Caco-2 (cell line): ENCODE results near the gene HTT. TPM values are rescaled to one million over a fixed set of nuclear protein-coding genes. Genes with fewer than 3 reads are reported as not detected.

Source experiments
- BruUV-seq: library from RNA; stranded (reverse); fragments of 400-500 nt; replicated peaks from 2 replicates; lab custom pipeline; 2021; lab: Mats Ljungman, UMichigan
- CTCF ChIA-PET: fragments of 300-600 bp; sonication (Branson Sonifier 250); formaldehyde crosslinking; loops from one replicate; lab custom pipeline; 2022; ENCODE audit warnings: antibody characterized with exemption; lab: Charles Lee
- POLR2A ChIA-PET: fragments of 300-600 bp; sonication (Branson Sonifier 250); formaldehyde crosslinking; loops from one replicate; lab custom pipeline; 2022; ENCODE audit warnings: antibody characterized with exemption; lab: Charles Lee
- DNase-seq, 2 experiments: peaks; one replicate each; pipeline versions ENCODE4 v3.0.0 to v3.0.0-alpha.2; 2020 to 2022
- H3K27me3 ChIP-seq: replicated peaks from 2 replicates; pipeline ENCODE4 v1.6.0; 2011; ENCODE audit warnings: low read length; ENCODE audit not compliant: control insufficient read depth, insufficient read depth
- H3K36me3 ChIP-seq: 2 replicates; pipeline ENCODE4 v1.5.1; 2011; ENCODE audit warnings: low read length; ENCODE audit not compliant: control insufficient read depth, insufficient read depth
- H3K4me1 ChIP-seq: fragments of 250-450 bp; sonication (Bioruptor Pico); 2 replicates; pipeline ENCODE4 v1.5.1; 2020; ENCODE audit warnings: mild to moderate bottlenecking
- H3K4me3 ChIP-seq: 2 replicates; pipeline ENCODE4 v1.5.1; 2011; ENCODE audit warnings: low read depth, mild to moderate bottlenecking, control low read depth, low read length
- H3K9me3 ChIP-seq: fragments of 250-450 bp; sonication (Bioruptor Pico); 2 replicates; pipeline ENCODE4 v1.5.1; 2020; ENCODE audit warnings: mild to moderate bottlenecking, moderate library complexity
- H3K27ac Mint-ChIP-seq: one replicate; pipeline ENCODE4 v1.8.0; 2022; ENCODE audit warnings: mixed read lengths; ENCODE audit not compliant: unreplicated experiment
- H3K27me3 Mint-ChIP-seq: one replicate; pipeline ENCODE4 v1.8.0; 2022; ENCODE audit warnings: mixed read lengths; ENCODE audit not compliant: insufficient read depth, unreplicated experiment
- H3K36me3 Mint-ChIP-seq: one replicate; pipeline ENCODE4 v1.8.0; 2022; ENCODE audit warnings: mild to moderate bottlenecking, mixed read lengths; ENCODE audit not compliant: insufficient read depth, unreplicated experiment
- H3K4me1 Mint-ChIP-seq: one replicate; pipeline ENCODE4 v1.8.0; 2022; ENCODE audit warnings: low read depth, mixed read lengths; ENCODE audit not compliant: unreplicated experiment
- H3K4me3 Mint-ChIP-seq: one replicate; pipeline ENCODE4 v1.8.0; 2022; ENCODE audit warnings: mild to moderate bottlenecking, moderate library complexity, mixed read lengths; ENCODE audit not compliant: unreplicated experiment
- H3K9me3 Mint-ChIP-seq: one replicate; pipeline ENCODE4 v1.8.0; 2022; ENCODE audit warnings: mixed read lengths; ENCODE audit not compliant: unreplicated experiment
- CTCF ChIP-seq, 2 experiments: fragments of 200-600 bp in 1 of 2; IDR thresholded peaks; 1 replicate in 1 of 2; 2 replicates in 1 of 2; pipeline versions ENCODE4 v1.5.1 to v1.8.0; 2011 to 2022; ENCODE audit warnings: antibody characterized with exemption in 1 of 2, control low read depth in 1 of 2, inconsistent platforms in 1 of 2, low read depth in 1 of 2, low read length in 1 of 2, mild to moderate bottlenecking in 1 of 2, moderate library complexity in 1 of 2; ENCODE audit not compliant: insufficient read depth in 1 of 2, severe bottlenecking in 1 of 2, unreplicated experiment in 1 of 2
- intact Hi-C: fragments of 100-400 bp; cut with micrococcal nuclease; formaldehyde crosslinking; loops from one replicate; pipeline ENCODE4 v1.10.0; 2022; ENCODE audit not compliant: unreplicated experiment
- total RNA-seq: library from RNA; stranded (reverse); gene quantifications from 2 replicates; pipeline ENCODE4 v1.2.3, GENCODE V29; 2022

The HTT gene
- total RNA-seq, 1 experiment from 2014 or later = 63.3 TPM

DNA sequence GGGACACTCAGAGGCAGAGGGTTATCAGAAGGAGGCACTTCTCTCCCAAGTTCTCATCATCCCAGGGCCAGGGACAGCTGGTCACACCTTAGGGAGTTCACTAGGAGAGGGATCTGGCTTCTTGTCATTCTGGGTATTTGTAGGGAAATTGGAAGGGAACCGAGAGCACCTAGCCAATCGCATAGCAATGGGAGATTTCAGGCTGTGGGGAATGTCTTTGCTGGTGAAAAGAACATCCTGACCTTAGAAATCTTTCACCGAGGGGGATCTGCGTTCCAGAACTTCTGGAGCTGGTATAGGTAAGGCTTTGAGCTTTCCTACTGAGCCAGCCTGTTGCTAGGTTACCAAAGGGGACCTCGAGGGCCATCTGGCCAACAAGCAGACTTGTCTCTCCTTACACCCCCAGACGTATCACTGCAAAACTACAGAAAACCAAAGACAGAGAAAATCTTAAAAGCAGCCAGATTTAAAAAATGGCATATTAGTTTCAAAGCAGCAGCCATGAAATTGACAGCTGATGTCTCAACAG lies 6.9 kb upstream of the HTT start:
- CTCF ChIA-PET = no interaction called here
- Histone ChIP-seq H3K9me3 (no peaks in the 10 kb centered on the region), H3K27me3 (no peaks in the 10 kb centered on the region), H3K4me1 (no peaks in the 10 kb centered on the region), H3K4me3 (no peak overlapping the region), H3K36me3 (no peaks in the 10 kb centered on the region)
- POLR2A ChIA-PET = no interaction called here
- Mint-ChIP-seq H3K4me1 (no peaks in the 10 kb centered on the region), H3K9me3 (no peaks in the 10 kb centered on the region), H3K36me3 (no peaks in the 10 kb centered on the region), H3K4me3 (no peak overlapping the region), H3K27ac (no peak overlapping the region), H3K27me3 (no peaks in the 10 kb centered on the region)
- no peak for TF ChIP-seq CTCF (IDR thresholded peaks at IDR 0.05; ENCODE audit: insufficient read depth in 1 of 2, low read depth in 1 of 2, low read length in 1 of 2, severe bottlenecking in 1 of 2, unreplicated experiment in 1 of 2)
- intact Hi-C loops = no loop called here
- no TSS peak for BruUV-seq
- DNase-seq = no peak

- intact Hi-C loops = no loop called here
- no peaks in the 10 kb centered on the region for H3K9me3 Mint-ChIP-seq
- no peaks in the 10 kb centered on the region for H3K4me1 Mint-ChIP-seq
- TF ChIP-seq CTCF (IDR thresholded peaks at IDR 0.05; ENCODE audit: insufficient read depth in 1 of 2, low read depth in 1 of 2, low read length in 1 of 2, severe bottlenecking in 1 of 2, unreplicated experiment in 1 of 2) = no peak
- H3K36me3 ChIP-seq = no peaks in the 10 kb centered on the region
- H3K4me1 ChIP-seq = peaks cover 7% of the 10 kb centered on the region; the same call in 1 of the 2 replicates
- no TSS peak for BruUV-seq
- H3K9me3 ChIP-seq = no peaks in the 10 kb centered on the region
- H3K27me3 ChIP-seq = no peaks in the 10 kb centered on the region
- ChIA-PET POLR2A (no interaction called here), CTCF (no interaction called here)
- no peaks in the 10 kb centered on the region for H3K36me3 Mint-ChIP-seq
- no peaks in the 10 kb centered on the region for H3K27me3 Mint-ChIP-seq
- DNase-seq = no peak
- H3K4me3 ChIP-seq = no peak overlapping the region
- H3K4me3 Mint-ChIP-seq = no peak overlapping the region
- no peak overlapping the region for H3K27ac Mint-ChIP-seq
Measured at GRCh38 chr4:3069661-3070199, 4.8 kb upstream of the HTT start.

- H3K27ac Mint-ChIP-seq = no peak overlapping the region
- CTCF ChIA-PET = no interaction called here
- no TSS peak for BruUV-seq
Measured at GRCh38 chr4:3070709-3071500, 3.6 kb upstream of the HTT start.

More at GRCh38 chr4:3070709-3071500, 3.6 kb upstream of the HTT start:
- Histone ChIP-seq H3K4me3 (no peak overlapping the region), H3K36me3 (no peaks in the 10 kb centered on the region), H3K4me1 (peaks cover 7% of the 10 kb centered on the region; the same call in 1 of the 2 replicates), H3K27me3 (no peaks in the 10 kb centered on the region), H3K9me3 (no peaks in the 10 kb centered on the region)
- H3K36me3 Mint-ChIP-seq = peaks cover 6% of the 10 kb centered on the region
- no peak for TF ChIP-seq CTCF (IDR thresholded peaks at IDR 0.05; ENCODE audit: insufficient read depth in 1 of 2, low read depth in 1 of 2, low read length in 1 of 2, severe bottlenecking in 1 of 2, unreplicated experiment in 1 of 2)
- intact Hi-C loops = no loop called here
- no peaks in the 10 kb centered on the region for H3K27me3 Mint-ChIP-seq
- H3K4me1 Mint-ChIP-seq = peaks cover 6% of the 10 kb centered on the region
- H3K4me3 Mint-ChIP-seq = no peak overlapping the region
- no peak for DNase-seq
- H3K9me3 Mint-ChIP-seq = no peaks in the 10 kb centered on the region
- POLR2A ChIA-PET = interaction anchor here (0.6 kb wide), 1 partner anchor 43 kb away, joined by 3 read pairs; no protein-coding TSS in a partner anchor
